Measurements from ENCODE around the gene ACE. TPM values are rescaled to one million over a fixed set of nuclear protein-coding genes. Genes with fewer than 3 reads are reported as not detected.

ACE gene
- total RNA-seq, 1 donor from 2014 or later = 14.0 TPM

DNA sequence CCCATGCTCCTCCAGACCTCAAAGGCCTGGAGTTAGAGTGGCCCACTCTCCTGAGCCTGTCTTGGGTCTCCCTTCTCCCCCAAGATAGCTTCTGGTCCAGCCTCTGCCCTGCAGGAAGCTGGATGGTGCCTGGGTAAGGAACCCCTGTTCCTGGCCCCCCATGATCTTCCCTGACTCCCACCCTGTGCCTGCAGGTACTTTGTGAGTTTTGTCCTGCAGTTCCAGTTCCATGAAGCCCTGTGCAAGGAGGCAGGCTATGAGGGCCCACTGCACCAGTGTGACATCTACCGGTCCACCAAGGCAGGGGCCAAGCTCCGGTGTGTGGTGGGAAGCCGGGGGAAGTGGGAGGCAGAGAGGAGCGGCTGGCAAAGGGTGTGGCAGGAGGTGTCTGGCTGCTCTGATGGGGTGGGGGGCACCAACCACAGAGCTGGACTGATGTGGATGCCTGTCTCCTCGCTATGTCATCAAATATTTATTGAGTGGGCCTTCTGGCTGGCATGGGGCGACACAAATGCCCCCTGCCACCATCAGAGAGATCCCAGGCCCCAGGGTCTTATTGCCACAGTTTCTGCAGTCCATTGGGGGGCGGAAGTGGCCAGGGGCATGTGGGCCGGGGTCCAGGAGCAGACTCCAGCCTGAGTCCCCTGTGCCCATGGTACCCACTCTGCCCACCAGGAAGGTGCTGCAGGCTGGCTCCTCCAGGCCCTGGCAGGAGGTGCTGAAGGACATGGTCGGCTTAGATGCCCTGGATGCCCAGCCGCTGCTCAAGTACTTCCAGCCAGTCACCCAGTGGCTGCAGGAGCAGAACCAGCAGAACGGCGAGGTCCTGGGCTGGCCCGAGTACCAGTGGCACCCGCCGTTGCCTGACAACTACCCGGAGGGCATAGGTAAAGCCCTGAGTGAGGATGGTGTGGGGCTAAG lies 7.1 kb downstream of the ACE start:
- ATAC-seq = no peak
- DNase-seq (ENCODE audit: low spot score) = no peak
- intact Hi-C loops (cut with DNase I) = no loop called here

DNA sequence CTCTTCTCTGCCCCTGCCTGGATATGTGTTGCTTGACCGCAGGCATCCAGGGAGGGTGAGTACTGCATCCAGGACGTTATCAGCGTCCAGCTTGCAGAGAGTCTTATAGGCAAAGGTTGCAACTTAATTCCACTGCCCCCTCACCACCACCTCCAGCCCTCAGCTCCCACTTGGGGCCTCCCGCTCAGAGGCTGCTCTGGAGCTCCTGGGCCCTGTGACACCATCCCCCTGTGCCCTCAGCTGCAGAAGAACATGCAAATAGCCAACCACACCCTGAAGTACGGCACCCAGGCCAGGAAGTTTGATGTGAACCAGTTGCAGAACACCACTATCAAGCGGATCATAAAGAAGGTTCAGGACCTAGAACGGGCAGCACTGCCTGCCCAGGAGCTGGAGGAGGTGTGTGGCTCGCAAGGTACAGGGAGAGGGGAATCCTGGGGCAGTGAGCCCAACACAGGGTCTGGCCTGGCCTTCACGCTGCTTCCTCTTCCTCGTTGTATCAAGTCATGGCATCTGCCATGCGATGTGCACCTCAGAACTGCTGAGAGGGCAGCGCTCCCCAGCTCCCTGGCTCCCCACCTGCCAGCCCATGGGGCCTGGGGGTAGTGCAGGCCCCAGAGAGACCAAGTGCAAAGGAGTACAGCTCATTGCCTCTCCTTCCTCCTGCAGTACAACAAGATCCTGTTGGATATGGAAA lies 9.6 kb downstream of the ACE start:
- ATAC-seq (no peak), DNase-seq (ENCODE audit: low spot score) (no peak)
- intact Hi-C loops (cut with DNase I) = no loop called here

DNA sequence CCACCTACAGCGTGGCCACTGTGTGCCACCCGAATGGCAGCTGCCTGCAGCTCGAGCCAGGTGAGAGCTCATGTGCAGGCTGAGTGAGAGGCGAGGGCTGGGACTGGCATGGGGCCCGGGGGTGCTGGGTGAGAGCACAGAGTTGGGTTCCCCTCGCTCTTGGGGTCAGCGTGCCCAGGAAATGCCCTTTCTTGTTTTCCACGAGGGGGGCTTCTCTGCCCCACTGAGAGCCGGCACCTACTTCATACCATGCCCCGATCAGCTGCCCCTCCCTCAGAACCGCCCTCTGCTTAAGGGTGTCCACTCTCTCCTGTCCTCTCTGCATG lies 10.1 kb downstream of the ACE start:
- no peak for DNase-seq (ENCODE audit: low spot score)
- no peak for ATAC-seq
- intact Hi-C loops (cut with DNase I) = no loop called here

DNA sequence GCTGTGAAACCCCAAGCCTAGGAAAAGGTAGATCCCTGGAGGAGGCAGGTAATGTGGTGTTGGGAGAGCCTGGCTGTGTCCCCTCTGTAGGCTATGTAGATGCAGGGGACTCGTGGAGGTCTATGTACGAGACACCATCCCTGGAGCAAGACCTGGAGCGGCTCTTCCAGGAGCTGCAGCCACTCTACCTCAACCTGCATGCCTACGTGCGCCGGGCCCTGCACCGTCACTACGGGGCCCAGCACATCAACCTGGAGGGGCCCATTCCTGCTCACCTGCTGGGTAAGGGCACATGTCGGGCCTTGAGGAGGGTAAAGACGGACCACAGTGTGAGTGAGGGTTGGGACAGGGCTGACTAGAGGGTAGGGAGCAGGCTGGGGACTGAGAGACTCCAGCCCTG lies 12.0 kb downstream of the ACE start:
- DNase-seq (ENCODE audit: low spot score) = no peak
- intact Hi-C loops (cut with DNase I) = no loop called here
- ATAC-seq = no peak

DNA sequence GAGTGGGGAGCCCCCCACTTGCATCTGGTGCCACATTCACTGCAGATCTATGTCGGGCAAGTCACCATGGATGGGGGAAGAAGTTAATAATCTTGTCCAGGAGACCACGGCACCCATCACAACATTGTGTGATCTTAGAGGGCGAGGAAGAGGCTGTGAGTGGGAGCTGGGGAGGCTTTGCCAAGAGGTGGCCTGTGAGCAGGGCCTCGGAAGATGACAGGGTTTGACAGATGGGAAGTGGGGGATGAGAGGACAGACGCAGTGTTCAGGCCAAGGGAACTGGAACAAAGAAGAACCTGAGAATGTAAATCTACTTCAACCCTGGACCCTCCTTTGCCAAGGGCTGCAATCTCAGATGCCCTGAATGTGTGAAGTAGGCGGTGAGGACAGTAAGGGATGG lies 12.4 kb downstream of the ACE start:
- no peak for ATAC-seq
- DNase-seq (ENCODE audit: low spot score) = no peak
- intact Hi-C loops (cut with DNase I) = no loop called here

DNA sequence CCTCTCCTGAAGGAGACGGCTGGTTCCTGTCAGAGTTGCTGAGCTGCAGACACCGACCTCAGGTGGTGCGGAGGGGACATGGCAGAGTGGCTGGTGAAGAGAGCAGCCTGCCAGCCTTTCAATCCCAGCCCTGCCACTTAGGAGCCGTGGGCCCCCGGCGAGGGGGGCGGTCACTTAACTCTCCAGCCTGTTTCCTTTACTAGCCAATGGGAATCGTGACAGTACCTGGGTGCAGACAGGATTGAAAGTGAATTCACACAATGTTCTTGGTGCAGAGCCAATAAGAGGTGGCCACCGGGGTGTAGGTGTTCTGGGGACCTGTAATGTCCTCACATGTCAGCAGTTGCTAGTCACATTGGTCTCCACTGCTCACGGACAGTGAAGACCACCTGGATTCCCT lies 13.5 kb downstream of the ACE start:
- DNase-seq (ENCODE audit: low spot score) (no peak), ATAC-seq (no peak)
- intact Hi-C loops (cut with DNase I) = loop anchor here (5.0 kb wide), 1 partner anchor 1132 kb away; no protein-coding TSS in a partner anchor

DNA sequence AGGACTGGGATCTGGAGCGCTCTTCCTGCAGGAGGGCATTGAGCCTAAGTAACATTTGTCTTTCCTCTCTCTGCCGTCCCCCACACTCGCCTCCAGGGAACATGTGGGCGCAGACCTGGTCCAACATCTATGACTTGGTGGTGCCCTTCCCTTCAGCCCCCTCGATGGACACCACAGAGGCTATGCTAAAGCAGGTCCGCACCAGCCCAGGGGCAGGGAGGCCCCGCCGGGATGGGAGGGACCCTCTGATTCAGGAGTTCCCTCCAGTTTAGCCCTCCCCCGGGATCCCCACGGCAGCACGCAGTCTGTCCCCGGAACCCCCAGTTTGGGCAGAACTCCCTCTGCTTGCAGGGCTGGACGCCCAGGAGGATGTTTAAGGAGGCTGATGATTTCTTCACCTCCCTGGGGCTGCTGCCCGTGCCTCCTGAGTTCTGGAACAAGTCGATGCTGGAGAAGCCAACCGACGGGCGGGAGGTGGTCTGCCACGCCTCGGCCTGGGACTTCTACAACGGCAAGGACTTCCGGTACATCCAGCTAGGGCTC lies 14.1 kb downstream of the ACE start:
- DNase-seq (ENCODE audit: low spot score) (no peak), ATAC-seq (no peak)
- intact Hi-C loops (cut with DNase I) = loop anchor here (5.0 kb wide), 1 partner anchor 1131 kb away; no protein-coding TSS in a partner anchor

DNA sequence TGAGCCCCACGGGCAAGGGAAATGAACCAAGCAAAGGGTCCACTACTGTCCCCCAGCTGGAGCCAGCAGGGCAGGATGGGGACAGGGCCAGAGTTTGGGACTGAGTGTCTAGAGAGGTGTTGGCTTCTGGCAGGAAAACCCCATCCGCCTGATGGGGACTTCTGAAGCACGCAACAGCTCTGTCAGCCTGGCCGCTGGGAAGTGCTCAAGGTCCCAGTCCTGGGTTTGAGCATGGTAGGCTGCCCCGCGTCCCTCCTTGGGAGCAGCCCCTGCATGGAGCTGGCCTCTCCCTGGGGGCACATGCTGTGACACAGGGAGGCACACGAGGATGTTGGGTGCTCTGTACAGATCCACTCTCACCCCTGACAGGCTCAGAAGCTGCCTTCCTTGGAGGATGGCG lies 14.6 kb downstream of the ACE start:
- no peak for ATAC-seq
- DNase-seq (ENCODE audit: low spot score) = no peak
- intact Hi-C loops (cut with DNase I) = loop anchor here (5.0 kb wide), 1 partner anchor 1131 kb away; no protein-coding TSS in a partner anchor

DNA sequence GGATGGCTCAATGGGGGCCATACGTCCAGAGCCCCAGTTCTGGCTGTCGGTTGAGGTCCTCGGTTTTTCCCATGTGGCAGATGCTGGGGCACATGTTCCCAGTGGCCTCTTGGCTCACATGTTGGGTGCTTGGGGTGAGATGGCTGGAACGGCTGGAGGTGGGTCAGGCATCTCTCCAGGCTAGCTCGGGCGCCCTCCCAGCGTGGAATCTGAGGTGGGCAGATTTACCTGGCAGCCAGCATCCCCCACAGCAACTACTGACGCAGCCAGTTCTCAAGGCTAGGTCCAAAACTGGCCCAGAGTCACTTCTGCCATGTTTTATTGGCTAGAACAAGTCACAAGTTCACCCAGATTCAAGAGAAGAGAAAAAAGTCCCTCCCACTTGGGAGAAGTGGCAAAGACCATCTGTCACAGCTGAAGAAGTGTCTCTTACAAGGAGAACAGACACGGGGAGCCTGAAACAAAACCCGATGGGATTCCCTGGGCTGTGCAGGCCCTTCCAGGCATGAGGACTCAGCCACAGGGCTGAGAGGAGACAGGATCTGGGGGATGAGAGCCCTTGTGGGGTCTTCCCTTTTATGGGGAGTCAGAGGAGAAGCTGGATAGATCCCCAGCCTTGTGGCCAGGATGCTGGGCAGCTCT lies 15.2 kb downstream of the ACE start:
- DNase-seq (ENCODE audit: low spot score) = no peak
- ATAC-seq = no peak
- intact Hi-C loops (cut with DNase I) = loop anchor here (5.0 kb wide), 1 partner anchor 1130 kb away; no protein-coding TSS in a partner anchor

DNA sequence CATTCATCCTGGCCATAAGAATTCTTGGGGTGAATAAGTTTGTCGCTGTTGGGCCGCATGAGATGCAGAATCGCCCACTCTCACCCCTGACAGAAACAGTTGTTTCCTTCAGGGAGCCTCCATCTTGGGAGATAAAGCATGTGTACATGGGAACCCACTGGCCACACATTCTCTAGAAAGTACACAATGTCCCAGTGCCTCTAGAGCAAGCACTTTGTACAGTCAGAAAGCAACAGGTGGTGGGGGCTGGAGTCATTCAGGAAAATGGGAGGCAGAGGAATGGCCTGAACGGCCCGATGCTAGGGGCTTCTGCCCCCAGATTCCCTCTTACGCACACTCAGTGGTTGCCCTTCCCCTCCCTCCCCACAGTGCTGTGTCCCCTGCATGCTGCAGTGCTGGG lies 16.1 kb downstream of the ACE start:
- intact Hi-C loops (cut with DNase I) = loop anchor here (5.0 kb wide), 1 partner anchor 1129 kb away; no protein-coding TSS in a partner anchor
- DNase-seq (ENCODE audit: low spot score) (no peak), ATAC-seq (no peak)

DNA sequence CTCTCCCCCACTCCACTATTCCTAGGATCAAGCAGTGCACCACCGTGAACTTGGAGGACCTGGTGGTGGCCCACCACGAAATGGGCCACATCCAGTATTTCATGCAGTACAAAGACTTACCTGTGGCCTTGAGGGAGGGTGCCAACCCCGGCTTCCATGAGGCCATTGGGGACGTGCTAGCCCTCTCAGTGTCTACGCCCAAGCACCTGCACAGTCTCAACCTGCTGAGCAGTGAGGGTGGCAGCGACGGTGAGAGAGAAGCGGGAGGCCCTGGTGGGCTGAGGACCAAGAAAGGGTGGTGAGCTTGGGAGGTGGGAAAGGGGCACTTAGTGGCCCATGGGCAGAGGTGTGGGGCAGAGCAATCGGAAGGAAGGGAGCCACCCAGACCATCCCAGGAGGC lies 16.6 kb downstream of the ACE start:
- no peak for DNase-seq (ENCODE audit: low spot score)
- ATAC-seq = no peak
- intact Hi-C loops (cut with DNase I) = loop anchor here (5.0 kb wide), 1 partner anchor 1129 kb away; no protein-coding TSS in a partner anchor

DNA sequence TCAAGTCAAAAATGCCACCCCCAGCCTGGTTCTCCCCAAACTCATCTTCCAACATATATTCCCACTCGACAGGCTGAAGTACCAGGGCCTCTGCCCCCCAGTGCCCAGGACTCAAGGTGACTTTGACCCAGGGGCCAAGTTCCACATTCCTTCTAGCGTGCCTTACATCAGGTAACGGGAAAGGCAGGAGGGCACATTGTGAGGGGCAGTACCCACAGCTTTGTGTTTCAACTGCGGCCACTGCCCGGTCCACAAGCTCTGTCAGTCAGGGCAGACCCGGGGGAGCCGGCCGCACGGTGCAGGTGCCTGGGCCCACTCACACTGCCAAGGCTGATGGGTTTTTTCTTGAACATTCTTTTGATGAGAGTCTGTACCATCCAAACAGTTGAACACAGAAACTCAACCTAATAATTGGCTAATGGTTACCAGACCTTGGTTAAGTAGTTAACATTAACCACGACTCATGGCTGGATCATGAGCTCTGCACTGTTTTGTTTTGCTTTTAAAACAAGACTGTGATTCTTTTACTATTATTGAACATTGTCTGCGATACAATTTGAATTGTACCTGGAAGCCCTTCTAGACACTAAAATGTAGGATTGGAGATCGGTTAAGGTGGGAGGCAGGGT lies 17.6 kb downstream of the ACE start:
- intact Hi-C loops (cut with DNase I) = loop anchor here (5.0 kb wide), 1 partner anchor 1128 kb away; no protein-coding TSS in a partner anchor
- DNase-seq (ENCODE audit: low spot score) = no peak
- ATAC-seq = no peak

DNA sequence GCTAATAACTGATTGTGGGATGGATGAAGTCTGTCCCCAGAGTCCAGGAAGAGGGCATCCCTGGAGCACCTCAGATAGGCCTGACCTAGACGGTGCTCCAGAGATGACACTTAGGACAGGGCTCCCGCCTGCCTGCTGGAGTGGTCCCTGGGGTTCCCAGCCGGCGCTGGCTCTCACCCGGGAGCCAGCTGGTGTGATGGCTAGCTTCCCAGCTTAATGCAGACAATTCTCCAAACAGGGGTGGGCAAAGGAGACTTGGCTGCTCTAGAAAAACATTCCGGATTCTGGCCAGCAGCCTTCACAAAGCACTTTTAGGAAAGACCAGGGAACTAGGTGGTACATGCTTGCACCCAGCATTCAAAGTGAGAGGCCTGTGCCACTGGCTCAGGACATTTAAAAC lies 18.6 kb downstream of the ACE start:
- no peak for ATAC-seq
- intact Hi-C loops (cut with DNase I) = no loop called here
- no peak for DNase-seq (ENCODE audit: low spot score)

DNA sequence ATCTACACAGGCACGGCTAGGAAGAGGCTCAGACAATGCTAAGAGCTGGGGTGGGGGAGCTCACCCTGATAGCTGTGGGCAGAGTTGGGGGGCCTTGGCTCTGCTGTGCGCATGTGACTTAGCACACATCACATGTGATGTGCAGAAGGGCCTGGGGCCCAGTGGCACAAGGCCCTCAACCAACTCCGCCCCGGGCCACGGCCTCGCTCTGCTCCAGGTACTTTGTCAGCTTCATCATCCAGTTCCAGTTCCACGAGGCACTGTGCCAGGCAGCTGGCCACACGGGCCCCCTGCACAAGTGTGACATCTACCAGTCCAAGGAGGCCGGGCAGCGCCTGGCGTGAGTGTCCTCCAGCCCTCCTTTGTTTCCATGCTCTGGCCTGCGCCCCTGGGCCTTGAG lies 19.3 kb downstream of the ACE start:
- ATAC-seq (no peak), DNase-seq (ENCODE audit: low spot score) (no peak)

DNA sequence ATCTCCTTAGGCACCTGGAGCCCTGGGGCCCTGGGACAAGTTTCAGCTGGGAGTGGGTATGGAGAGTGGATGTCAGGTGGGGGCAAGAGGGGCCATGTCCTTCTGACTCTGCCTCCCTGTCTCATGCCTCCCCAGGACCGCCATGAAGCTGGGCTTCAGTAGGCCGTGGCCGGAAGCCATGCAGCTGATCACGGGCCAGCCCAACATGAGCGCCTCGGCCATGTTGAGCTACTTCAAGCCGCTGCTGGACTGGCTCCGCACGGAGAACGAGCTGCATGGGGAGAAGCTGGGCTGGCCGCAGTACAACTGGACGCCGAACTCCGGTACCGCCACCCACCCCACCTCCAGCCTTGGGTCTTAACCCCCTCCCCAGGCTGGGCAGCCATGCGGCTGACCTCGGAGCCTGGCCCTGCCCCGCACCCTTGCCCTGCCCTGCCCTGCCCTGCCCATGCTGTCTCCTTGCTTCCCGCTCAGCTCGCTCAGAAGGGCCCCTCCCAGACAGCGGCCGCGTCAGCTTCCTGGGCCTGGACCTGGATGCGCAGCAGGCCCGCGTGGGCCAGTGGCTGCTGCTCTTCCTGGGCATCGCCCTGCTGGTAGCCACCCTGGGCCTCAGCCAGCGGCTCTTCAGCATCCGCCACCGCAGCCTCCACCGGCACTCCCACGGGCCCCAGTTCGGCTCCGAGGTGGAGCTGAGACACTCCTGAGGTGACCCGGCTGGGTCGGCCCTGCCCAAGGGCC lies 20.0 kb downstream of the ACE start:
- DNase-seq (ENCODE audit: low spot score) = no peak
- ATAC-seq = no peak

More for the DNA sequence above, 19.3 kb downstream of the ACE start:
- intact Hi-C loops (cut with DNase I) = no loop called here

DNA sequence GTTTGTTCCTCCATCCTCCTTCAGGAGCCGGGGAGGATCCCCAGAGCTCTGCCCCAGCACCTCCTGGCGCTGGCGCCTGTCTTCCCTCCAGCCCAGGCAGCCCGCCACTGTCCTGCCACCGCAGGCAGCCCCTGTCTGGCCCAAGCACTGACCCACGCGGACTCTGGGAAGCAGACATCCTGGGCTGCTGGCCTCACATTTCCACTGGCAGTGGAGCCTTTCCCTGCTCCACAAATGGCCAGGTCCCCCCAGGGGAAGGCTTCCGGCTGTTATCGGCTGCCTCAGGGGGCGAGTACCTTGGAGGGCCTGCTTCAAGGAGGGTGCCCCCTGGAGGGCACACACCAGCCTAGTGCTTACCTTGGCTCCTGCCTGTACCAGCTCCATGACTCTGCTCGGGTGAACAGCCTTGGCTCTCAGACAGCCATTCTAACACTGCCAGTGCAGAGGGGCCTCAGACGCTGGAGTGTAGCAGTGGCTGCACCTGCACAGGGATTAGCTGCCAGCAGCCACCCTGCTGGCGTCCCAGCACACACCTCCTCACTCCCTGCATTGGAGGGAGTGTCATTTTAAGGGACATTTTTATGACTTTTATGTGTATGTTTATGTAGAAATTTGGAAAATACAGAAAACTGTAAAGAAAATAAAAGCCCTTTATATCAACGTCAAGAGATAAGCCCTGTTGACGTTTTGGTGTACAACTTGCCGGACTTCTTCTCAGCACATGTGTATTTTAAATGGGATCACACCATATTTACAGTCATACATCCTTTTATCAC lies 21.0 kb downstream of the ACE start:
- ATAC-seq = peak; percentile 29
- DNase-seq (ENCODE audit: low spot score) = no peak
- intact Hi-C loops (cut with DNase I) = no loop called here

More for the DNA sequence above, 20.0 kb downstream of the ACE start:
- intact Hi-C loops (cut with DNase I) = no loop called here

DNA sequence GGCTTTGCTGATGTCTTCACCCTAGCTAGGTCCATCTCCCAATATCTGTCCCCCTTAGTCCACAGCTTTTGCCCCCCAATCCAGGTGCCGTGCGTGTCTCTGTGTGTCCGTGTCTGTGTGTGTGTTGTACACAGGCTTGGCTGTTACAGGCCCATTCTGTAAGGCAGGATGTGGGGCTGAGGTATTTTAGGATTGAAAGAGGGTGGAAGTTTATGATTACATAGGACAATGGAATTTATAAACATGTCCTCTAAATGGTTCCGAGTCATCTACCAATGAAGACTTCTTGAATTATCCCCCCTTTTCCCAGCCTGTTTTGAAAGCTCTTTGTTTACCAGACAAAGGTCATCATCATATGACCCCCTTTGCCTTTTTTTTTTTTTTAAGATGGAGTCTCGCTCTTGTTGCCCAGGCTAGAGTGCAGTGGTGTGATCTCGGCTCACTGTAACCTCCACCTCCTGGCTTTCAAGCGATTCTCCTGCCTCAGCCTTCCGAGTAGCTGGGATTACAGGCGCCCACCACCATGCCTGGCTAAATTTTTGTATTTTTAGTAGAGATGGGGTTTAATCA lies 21.9 kb downstream of the ACE start:
- DNase-seq (ENCODE audit: low spot score) = no peak
- intact Hi-C loops (cut with DNase I) = no loop called here

More for the DNA sequence above, 21.9 kb downstream of the ACE start:
- ATAC-seq = no peak
